C4-2B (cell line): ENCODE data around the gene ZMAT5.

Experiments
- H3K27ac ChIP-seq: fragments of 450-650 bp; 2 replicates; pipeline ENCODE4 v1.5.1; 2017
- CTCF ChIP-seq: fragments of 450-650 bp; conservative IDR thresholded peaks from 2 replicates; pipeline ENCODE4 v1.5.1; 2017; ENCODE audit warnings: mild to moderate bottlenecking
- ZFX ChIP-seq: fragments of 450-650 bp; IDR thresholded peaks from 2 replicates; pipeline ENCODE4 v1.6.1; 2017

ZMAT5 gene

DNA sequence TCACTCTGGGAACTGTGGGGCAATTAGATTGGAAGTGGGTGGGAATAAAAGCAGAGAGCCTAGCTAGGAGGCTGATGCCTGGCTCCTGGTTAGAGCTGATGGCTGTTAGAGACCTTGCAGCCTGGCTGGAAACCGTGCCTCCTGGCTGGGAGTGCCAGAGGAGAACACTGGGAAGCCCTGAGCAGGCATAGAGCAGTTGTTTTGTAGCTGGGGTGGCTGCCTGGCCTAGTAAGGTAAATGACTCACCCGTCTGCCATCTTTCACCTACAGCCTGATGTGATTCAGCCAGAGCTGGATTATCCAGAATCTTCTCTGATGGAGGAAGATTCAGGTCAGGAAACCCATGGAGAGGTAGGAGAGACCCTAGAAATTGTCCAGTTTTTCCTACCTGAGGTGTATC lies 6.4 kb upstream of the ZMAT5 start:
- H3K27ac ChIP-seq: no peak overlapping the region
- no peak for TF ChIP-seq ZFX
- no peak for TF ChIP-seq CTCF

GRCh38 chr22:29772170-29772641 lies 5.4 kb upstream of the ZMAT5 start:
- TF ChIP-seq CTCF: peak; percentile 70; the same call in 1 of the 2 replicates
- no peak for TF ChIP-seq ZFX
- H3K27ac ChIP-seq: no peak overlapping the region

DNA sequence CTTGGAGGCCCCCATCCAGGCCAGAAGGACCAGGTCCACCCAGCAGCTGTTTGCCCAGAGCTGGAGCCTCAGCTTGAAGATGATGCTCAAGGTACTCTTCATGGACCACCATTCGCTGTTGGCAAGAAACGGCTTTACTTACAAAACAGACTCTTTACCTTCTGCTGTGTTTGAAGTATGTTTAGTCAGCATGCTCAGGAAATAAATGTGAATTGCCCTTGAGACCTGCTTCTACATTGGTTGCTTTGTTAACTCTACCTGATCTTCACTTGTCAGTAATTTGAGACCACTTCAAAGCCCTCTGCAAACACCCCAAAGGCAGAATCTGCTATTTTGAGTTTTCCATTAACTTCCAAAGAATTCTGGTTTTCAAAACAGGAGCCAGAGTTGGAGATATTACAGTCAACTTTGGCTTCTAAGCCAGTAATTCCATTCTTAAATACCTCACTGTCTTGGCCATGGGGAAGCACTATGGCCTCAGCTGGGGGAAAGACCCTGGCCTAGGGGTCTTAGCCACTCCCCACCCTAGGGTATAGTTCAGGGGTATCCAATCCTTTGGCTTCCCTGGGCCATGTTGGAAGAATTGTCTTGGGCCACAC lies 3.0 kb upstream of the ZMAT5 start:
- TF ChIP-seq CTCF (no peak), ZFX (no peak)
- no peak overlapping the region for H3K27ac ChIP-seq

GRCh38 chr22:29768052-29768693 lies 1.4 kb upstream of the ZMAT5 start:
- peak overlapping the region; percentile 92 for H3K27ac ChIP-seq
- TF ChIP-seq CTCF: no peak
- no peak for TF ChIP-seq ZFX

GRCh38 chr22:29767171-29768051 lies 604 bp upstream of the ZMAT5 start, which contains the start of gene UQCR10:
TSS of gene UQCR10 (plus strand) at chr22:29767369. CDS start at chr22:29767399, 30 bp downstream.
- TF ChIP-seq CTCF (no peak), ZFX (peak; percentile 19; the same call in 1 of the 2 replicates)
- H3K27ac ChIP-seq: peak within 1 kb of the TSS; percentile 92

DNA sequence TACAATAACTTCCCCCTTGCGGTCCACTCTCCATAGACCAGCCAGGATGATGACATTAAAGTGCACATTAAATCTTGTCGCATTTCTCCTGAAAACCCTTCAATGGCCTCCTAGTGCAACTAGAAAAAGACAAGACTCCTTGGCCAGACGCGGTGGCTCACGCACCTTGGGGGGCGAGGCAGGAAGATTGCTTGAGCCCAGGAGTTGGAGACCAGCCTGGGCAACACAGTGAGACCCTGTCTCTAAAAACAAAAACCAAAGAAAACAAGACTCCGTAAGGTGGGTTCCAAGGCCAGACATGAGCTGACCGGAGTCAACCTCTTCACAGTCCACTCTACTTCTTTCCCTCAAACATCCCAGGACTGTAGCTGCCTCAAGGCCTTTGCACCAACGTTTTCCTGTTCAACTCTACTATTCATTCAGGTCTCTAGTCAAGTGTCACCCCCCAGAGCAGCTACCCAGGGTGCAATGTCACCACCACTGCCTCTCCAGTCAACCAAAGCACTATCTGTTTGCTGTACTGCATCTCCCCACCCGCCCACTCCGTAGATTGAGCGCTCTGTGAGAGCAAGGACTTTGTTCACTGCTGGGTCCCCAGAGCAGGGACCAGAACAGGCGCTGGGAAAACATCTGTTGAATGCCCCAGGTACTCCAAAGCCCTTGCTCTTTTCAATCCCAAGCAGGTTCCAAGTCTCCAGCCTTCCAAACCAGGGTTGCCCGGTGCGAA lies 739 bp downstream of the ZMAT5 start:
- TF ChIP-seq CTCF (no peak), ZFX (no peak)
- H3K27ac ChIP-seq: peak overlapping the region; percentile 92
